ENCODE results near the gene HOXD12. TPM values are rescaled to one million over a fixed set of nuclear protein-coding genes. Genes with fewer than 3 reads are reported as not detected.

Gene HOXD12
- total RNA-seq, 4 donors from 2014 or later: not detected

DNA sequence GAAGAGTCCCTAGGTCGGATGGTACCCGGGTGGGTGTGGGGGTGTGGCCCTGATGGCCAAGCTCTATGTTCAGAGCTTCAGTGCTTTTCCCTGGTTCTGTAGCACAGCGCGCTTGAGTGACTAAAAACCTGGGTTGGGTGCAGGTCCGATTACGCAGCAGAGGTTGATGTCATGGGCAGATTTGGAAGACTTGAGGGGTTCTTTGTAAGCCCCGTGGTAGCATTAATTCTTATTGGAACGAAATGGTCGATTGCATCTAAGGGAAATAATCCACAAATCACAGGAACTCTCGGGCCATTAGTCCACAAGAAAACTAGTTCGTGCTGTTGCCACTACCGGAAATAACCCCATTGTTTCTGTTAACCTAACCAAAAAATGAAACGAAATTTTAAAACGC lies 38.9 kb downstream of the HOXD12 start:
- Histone ChIP-seq H3K4me1 (peaks cover 0 to 47% (median 2%) of the 10 kb centered on the region in 4 donors), H3K36me3 (no peaks in the 10 kb centered on the region), H3K9me3 (no peaks in the 10 kb centered on the region), H3K27ac (peak overlapping the region; percentile 18 to 90 (median 62)), H3K4me3 (peak overlapping the region in 1 of 4 donors; percentile 70), H3K27me3 (peaks cover 0 to 58% of the 10 kb centered on the region in 2 donors)
- TF ChIP-seq, protein P1, sequence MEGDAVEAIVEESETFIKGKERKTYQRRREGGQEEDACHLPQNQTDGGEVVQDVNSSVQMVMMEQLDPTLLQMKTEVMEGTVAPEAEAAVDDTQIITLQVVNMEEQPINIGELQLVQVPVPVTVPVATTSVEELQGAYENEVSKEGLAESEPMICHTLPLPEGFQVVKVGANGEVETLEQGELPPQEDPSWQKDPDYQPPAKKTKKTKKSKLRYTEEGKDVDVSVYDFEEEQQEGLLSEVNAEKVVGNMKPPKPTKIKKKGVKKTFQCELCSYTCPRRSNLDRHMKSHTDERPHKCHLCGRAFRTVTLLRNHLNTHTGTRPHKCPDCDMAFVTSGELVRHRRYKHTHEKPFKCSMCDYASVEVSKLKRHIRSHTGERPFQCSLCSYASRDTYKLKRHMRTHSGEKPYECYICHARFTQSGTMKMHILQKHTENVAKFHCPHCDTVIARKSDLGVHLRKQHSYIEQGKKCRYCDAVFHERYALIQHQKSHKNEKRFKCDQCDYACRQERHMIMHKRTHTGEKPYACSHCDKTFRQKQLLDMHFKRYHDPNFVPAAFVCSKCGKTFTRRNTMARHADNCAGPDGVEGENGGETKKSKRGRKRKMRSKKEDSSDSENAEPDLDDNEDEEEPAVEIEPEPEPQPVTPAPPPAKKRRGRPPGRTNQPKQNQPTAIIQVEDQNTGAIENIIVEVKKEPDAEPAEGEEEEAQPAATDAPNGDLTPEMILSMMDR (IDR thresholded peaks at IDR 0.05): no peak
- no peak for TF ChIP-seq POLR2A (IDR thresholded peaks at IDR 0.05)
- 55 to 62% methylated on average over 14 of the region's 14 CpGs for WGBS, 2 donors
- DNase-seq (ENCODE audit: low spot score in 2 of 2): no peak

DNA sequence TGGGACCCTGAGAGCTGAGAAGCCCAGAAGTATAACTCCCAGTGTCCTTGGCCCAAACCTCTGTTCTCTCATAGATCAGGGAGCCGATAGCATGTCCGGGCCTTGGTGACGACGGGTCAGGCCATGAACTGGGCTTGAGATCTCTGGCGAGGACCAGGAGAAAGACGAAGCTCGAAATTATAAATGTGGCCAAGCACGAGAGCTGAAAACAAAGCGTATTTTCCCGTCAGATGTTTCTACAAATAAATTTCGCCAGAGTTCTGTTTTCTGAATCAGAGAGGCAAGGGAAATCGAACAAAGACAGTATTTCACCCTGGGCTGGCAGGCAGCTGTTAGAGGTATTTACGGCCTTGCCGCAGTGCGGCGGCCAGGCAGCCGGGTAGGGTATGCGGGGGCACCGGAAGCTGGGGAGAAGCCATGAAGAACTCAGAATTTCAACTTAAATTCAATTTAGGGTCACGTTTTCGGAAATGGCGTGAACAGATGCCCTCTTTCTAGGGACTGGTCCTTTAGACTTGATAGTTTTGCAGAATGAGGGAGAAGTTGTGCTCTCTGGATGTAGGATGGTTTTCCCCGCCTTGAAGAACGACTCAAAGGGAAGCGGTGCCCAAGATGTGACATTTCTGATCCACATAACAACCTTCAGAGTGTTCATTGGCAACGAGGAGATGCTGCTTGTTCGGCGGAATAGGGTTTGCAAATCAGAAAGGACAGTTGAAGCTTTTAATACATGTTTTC lies 39.5 kb downstream of the HOXD12 start:
- Histone ChIP-seq H3K27ac (peak overlapping the region; percentile 55 to 90 (median 66)), H3K36me3 (no peaks in the 10 kb centered on the region), H3K27me3 (peaks cover 0 to 53% of the 10 kb centered on the region in 2 donors), H3K4me1 (peaks cover 0 to 47% (median 2%) of the 10 kb centered on the region in 4 donors), H3K9me3 (no peaks in the 10 kb centered on the region), H3K4me3 (peak overlapping the region in 3 of 4 donors; percentile 8 to 70 (median 52))
- 47 to 49% methylated on average over 28 of the region's 28 CpGs for WGBS, 2 donors
- DNase-seq (ENCODE audit: low spot score in 2 of 2): no peak
- TF ChIP-seq, protein P1 (IDR thresholded peaks at IDR 0.05): no peak
- peak in 1 of 2 donors; percentile 5 for TF ChIP-seq EP300 (IDR thresholded peaks at IDR 0.05)

DNA sequence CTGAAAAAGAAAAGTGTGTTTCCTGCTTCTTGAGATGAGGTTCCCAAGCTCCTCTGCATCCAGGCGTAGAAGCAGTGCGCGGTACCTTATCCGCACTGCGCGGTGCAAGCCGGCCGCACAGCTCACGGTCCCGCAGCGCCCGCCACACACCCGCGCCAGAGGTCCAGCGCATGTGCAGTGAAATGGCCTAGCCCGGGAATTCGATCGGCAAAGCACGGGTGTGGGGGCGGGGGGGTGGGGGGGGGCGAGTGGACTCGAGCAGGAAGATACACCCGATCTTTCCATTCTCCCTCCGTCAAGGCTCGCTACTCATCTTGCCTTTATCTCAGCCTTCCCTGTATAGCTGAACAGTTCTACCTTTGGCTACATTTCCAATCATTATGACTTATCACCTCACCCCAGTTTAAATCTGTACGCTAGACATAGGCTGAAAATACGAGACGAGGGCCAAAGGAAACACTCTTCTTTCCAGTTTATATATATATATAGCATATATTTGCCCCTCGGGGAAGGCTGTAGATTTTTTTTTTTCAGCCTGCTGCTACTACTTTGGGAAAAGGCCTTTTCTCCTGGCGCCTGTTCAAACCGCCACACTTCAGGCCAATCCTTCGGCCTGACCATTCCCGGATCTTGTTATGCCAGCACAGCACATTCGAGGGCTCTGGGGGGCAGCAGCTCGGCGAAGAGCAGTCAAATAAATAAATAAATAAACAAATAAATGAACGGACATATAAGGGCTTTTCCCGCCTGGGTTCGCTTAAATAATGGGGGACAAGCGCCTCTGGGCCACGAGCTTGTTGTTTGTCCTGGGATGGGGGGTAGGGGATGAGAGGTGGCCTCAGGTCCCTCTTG lies 40.3 kb downstream of the HOXD12 start:
- no peak for TF ChIP-seq EP300 (IDR thresholded peaks at IDR 0.05)
- TF ChIP-seq, protein P1 (IDR thresholded peaks at IDR 0.05): no peak
- TF ChIP-seq POLR2A (IDR thresholded peaks at IDR 0.05): no peak
- Histone ChIP-seq H3K27ac (peak overlapping the region; percentile 55 to 90 (median 67)), H3K4me3 (peak overlapping the region; percentile 32 to 70 (median 47)), H3K9me3 (no peaks in the 10 kb centered on the region), H3K4me1 (peaks cover 0 to 43% (median 0%) of the 10 kb centered on the region in 4 donors), H3K27me3 (peaks cover 0 to 48% of the 10 kb centered on the region in 2 donors), H3K36me3 (no peaks in the 10 kb centered on the region)
- DNase-seq (ENCODE audit: low spot score in 2 of 2): no peak
- WGBS, 2 donors: 11 to 30% methylated on average over 24 to 41 of the region's 41 CpGs

DNA sequence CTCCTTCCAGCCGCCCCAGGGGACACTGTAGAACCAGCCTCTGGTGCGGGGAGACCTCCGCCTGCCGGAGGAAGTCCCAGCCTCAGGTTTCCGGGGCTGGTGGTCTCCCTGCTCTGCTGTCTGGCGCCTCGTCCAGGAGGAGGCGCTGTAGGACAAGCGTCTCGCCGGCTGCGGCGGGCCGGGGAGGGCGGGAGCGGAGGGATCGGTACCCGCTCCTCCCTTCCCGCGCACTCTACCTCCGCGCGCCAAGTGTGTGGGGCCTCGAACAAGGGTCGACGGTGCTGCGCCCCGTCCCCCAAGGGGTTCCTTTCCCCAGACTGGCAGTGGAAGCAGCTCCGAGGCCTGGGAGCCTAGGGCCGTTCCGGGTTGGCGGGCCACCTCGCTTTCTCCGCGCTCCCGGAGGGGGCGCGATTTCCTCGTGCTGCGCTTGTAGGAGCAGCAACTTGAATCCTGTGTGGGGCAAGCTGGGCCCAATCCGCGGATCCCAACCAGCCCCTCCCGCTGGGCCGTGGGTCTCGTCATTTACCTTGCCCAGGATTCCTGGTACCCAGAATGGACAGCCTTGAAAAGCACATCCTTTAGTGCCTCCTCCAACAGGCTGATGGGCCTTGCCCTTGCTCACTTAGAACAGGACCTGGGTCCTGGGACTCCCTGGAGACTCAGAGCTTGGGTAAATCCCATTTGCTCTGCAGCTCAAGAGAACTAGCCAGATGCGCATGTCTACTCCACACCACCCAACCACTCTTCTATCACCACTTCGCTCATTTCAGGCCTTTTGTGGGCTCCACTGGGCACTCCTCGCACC lies 41.1 kb downstream of the HOXD12 start:
- H3K27me3 ChIP-seq: peaks cover 0 to 45% of the 10 kb centered on the region in 2 donors
- DNase-seq (ENCODE audit: low spot score in 2 of 2): peak in 1 of 2 donors; percentile 54
- H3K9me3 ChIP-seq: no peaks in the 10 kb centered on the region
- TF ChIP-seq, protein P1 (IDR thresholded peaks at IDR 0.05): peak; percentile 88 to 99 (median 91)
- TF ChIP-seq EP300 (IDR thresholded peaks at IDR 0.05) (peak in 1 of 2 donors; percentile 42), POLR2A (IDR thresholded peaks at IDR 0.05) (no peak)
- peaks cover 0 to 35% (median 0%) of the 10 kb centered on the region in 4 donors for H3K4me1 ChIP-seq
- WGBS, 2 donors: 8 to 12% methylated on average over 30 to 41 of the region's 48 CpGs
- H3K27ac ChIP-seq: peak overlapping the region; percentile 55 to 90 (median 67)
- H3K36me3 ChIP-seq: no peaks in the 10 kb centered on the region
- H3K4me3 ChIP-seq: peak overlapping the region; percentile 32 to 70 (median 47)
